WTC11 (cell line): Measurements from ENCODE around the gene GALT.

Experiments used
- CREM ChIP-seq: sonication (generic); formaldehyde crosslinking; IDR thresholded peaks from 2 replicates; pipeline ENCODE4 v1.8.1; 2022; ENCODE audit warnings: mild to moderate bottlenecking, missing genetic modification reagents, moderate library complexity
- GABPB1 ChIP-seq: sonication (generic); formaldehyde crosslinking; IDR thresholded peaks from 2 replicates; pipeline ENCODE4 v1.8.1; 2023; ENCODE audit warnings: mild to moderate bottlenecking, missing genetic modification reagents
- MAX ChIP-seq: sonication (generic); formaldehyde crosslinking; IDR thresholded peaks from 2 replicates; pipeline ENCODE4 v1.8.0; 2022; ENCODE audit warnings: mild to moderate bottlenecking, missing genetic modification reagents
- NR3C1 ChIP-seq: sonication (generic); formaldehyde crosslinking; conservative IDR thresholded peaks from 2 replicates; pipeline ENCODE4 v1.8.1; 2023; ENCODE audit warnings: low read depth, mild to moderate bottlenecking, missing genetic modification reagents
- USF1 ChIP-seq: sonication (generic); formaldehyde crosslinking; IDR thresholded peaks from 2 replicates; pipeline ENCODE4 v1.8.0; 2022; ENCODE audit warnings: mild to moderate bottlenecking, missing genetic modification reagents
- TF ChIP-seq, protein P1 (sequence below): fragments of 200-600 bp; IDR thresholded peaks from 2 replicates; pipeline ENCODE4 v1.8.0; 2022; ENCODE audit warnings: antibody characterized with exemption

DNA sequence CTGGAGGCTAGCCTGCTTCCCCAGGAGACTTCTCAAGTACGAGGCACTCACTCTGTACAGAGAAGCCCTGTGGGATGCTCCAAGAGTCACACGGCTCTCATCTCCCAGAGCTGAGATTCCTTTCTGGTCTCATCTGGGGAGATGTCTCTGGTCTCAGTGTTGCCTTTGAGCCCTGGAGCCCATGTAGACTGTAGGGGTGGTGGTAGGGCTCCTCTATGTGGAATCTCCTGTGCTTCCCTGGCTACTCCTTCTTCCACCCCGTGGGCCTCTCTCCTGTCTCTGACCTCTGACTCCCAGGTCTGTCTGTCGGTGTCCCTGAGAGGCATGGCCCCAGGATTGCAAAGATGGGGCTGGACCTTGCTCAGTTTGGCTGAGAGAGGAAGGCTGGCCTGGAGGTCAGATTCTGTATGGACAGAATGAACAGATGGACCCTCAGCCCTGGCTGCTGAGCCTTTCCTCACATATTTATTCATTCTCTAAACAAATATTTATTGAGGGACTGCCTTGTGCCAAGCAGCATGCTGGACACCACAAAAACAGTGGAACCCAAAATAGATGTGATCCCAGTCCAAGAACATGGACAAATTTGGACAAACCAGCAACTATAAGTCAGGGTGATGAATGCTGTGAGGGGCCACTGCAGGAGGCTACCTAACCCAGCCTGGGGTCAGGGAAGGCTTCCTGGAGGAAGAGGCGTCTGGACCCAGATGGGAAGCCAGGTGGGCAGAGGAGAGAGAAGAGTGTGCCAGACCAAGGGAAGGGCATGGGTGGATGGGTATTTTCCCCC lies 42.0 kb downstream of the GALT start:
- TF ChIP-seq, protein P1, sequence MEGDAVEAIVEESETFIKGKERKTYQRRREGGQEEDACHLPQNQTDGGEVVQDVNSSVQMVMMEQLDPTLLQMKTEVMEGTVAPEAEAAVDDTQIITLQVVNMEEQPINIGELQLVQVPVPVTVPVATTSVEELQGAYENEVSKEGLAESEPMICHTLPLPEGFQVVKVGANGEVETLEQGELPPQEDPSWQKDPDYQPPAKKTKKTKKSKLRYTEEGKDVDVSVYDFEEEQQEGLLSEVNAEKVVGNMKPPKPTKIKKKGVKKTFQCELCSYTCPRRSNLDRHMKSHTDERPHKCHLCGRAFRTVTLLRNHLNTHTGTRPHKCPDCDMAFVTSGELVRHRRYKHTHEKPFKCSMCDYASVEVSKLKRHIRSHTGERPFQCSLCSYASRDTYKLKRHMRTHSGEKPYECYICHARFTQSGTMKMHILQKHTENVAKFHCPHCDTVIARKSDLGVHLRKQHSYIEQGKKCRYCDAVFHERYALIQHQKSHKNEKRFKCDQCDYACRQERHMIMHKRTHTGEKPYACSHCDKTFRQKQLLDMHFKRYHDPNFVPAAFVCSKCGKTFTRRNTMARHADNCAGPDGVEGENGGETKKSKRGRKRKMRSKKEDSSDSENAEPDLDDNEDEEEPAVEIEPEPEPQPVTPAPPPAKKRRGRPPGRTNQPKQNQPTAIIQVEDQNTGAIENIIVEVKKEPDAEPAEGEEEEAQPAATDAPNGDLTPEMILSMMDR, result no peak
- TF ChIP-seq CREM (CRISPR knock-in tag), result no peak
- TF ChIP-seq MAX (CRISPR knock-in tag), result no peak
- no peak for TF ChIP-seq USF1 (CRISPR knock-in tag)
- TF ChIP-seq NR3C1, result no peak
- 0 out of 2 replicates have a peak, but pooled peaks have one; percentile 9 for TF ChIP-seq GABPB1
